Mucosa of rectum (tissue), 2 donors: ENCODE results near the gene AVPI1.
A peak's percentile ranks its signal among the peaks of the same experiment; 100 is the strongest.

Experiments
- H3K27ac ChIP-seq, 2 donors: one replicate each; pipeline ENCODE4 v1.7.0; 2013; ENCODE audit warnings: inconsistent platforms in 2 of 2, low read depth in 2 of 2, low read length in 2 of 2
- H3K27me3 ChIP-seq, 2 donors: one replicate each; pipeline ENCODE4 v1.7.0; 2013; ENCODE audit warnings: low read length in 2 of 2; ENCODE audit not compliant: control insufficient read depth in 2 of 2, insufficient read depth in 2 of 2
- H3K36me3 ChIP-seq, 2 donors: one replicate each; pipeline ENCODE4 v1.7.0; 2013; ENCODE audit warnings: low read length in 2 of 2; ENCODE audit not compliant: control insufficient read depth in 2 of 2, insufficient read depth in 2 of 2
- H3K4me1 ChIP-seq, 2 donors: one replicate each; pipeline ENCODE4 v1.7.0; 2013; ENCODE audit warnings: low read length in 2 of 2, mild to moderate bottlenecking in 1 of 2; ENCODE audit not compliant: control insufficient read depth in 2 of 2, insufficient read depth in 2 of 2
- H3K4me3 ChIP-seq, 2 donors: one replicate each; pipeline ENCODE4 v1.7.0; 2013; ENCODE audit warnings: low read length in 2 of 2
- H3K9ac ChIP-seq, 2 donors: one replicate each; pipeline ENCODE4 v1.7.0; 2013; ENCODE audit warnings: low read length in 2 of 2, low read depth in 1 of 2, mild to moderate bottlenecking in 1 of 2
- H3K9me3 ChIP-seq, 2 donors: one replicate each; pipeline ENCODE4 v1.7.0; 2013; ENCODE audit warnings: low read length in 2 of 2; ENCODE audit not compliant: control insufficient read depth in 2 of 2
- donor health status: healthy.
- donor health status: Normal muscosa, but diverticular disease.

AVPI1 gene

GRCh38 chr10:97723001-97723400, 36.0 kb upstream of the AVPI1 start:
- peak overlapping the region; percentile 78 to 82 for H3K27ac ChIP-seq
- peaks cover 49 to 55% of the 10 kb centered on the region in 2 donors for H3K4me1 ChIP-seq
- H3K36me3 ChIP-seq = peaks cover 0 to under 1% of the 10 kb centered on the region in 2 donors
- H3K9me3 ChIP-seq = no peaks in the 10 kb centered on the region
- H3K27me3 ChIP-seq = no peaks in the 10 kb centered on the region
- no peak overlapping the region for H3K9ac ChIP-seq
- no peak overlapping the region for H3K4me3 ChIP-seq

GRCh38 chr10:97721871-97722780, 35.1 kb upstream of the AVPI1 start:
- peak overlapping the region in 1 of 2 donors; percentile 27 for H3K4me3 ChIP-seq
- H3K36me3 ChIP-seq = peaks cover 2 to 9% of the 10 kb centered on the region in 2 donors
- H3K9me3 ChIP-seq = no peaks in the 10 kb centered on the region
- no peaks in the 10 kb centered on the region for H3K27me3 ChIP-seq
- H3K4me1 ChIP-seq = peaks cover 56 to 64% of the 10 kb centered on the region in 2 donors
- peak overlapping the region in 1 of 2 donors; percentile 29 for H3K9ac ChIP-seq
- peak overlapping the region; percentile 76 to 82 for H3K27ac ChIP-seq

- H3K27me3 ChIP-seq = no peaks in the 10 kb centered on the region
- H3K4me1 ChIP-seq = peaks cover 60 to 69% of the 10 kb centered on the region in 2 donors
- peak overlapping the region in 1 of 2 donors; percentile 45 for H3K9ac ChIP-seq
- H3K4me3 ChIP-seq = no peak overlapping the region
- H3K9me3 ChIP-seq = no peaks in the 10 kb centered on the region
- peak overlapping the region; percentile 86 to 90 for H3K27ac ChIP-seq
- H3K36me3 ChIP-seq = peaks cover 7 to 11% of the 10 kb centered on the region in 2 donors
Observed at GRCh38 chr10:97719602-97720001, 32.6 kb upstream of the AVPI1 start.

- Histone ChIP-seq H3K36me3 (peaks cover 7 to 11% of the 10 kb centered on the region in 2 donors), H3K4me3 (peak overlapping the region; percentile 1 to 38), H3K27me3 (no peaks in the 10 kb centered on the region), H3K4me1 (peaks cover 57 to 60% of the 10 kb centered on the region in 2 donors), H3K9me3 (no peaks in the 10 kb centered on the region), H3K9ac (peak overlapping the region; percentile 48 to 65), H3K27ac (peak overlapping the region; percentile 86 to 90)
Observed at GRCh38 chr10:97718659-97719142, 31.7 kb upstream of the AVPI1 start.

GRCh38 chr10:97718178-97718577, 31.1 kb upstream of the AVPI1 start:
- peaks cover 7 to 11% of the 10 kb centered on the region in 2 donors for H3K36me3 ChIP-seq
- peaks cover 56 to 58% of the 10 kb centered on the region in 2 donors for H3K4me1 ChIP-seq
- no peaks in the 10 kb centered on the region for H3K9me3 ChIP-seq
- peak overlapping the region; percentile 48 to 65 for H3K9ac ChIP-seq
- H3K27me3 ChIP-seq = no peaks in the 10 kb centered on the region
- H3K4me3 ChIP-seq = peak overlapping the region; percentile 1 to 26
- H3K27ac ChIP-seq = peak overlapping the region; percentile 86 to 90

GRCh38 chr10:97717627-97718026, 30.6 kb upstream of the AVPI1 start:
- H3K27ac ChIP-seq = peak overlapping the region; percentile 86 to 90
- no peak overlapping the region for H3K4me3 ChIP-seq
- peak overlapping the region in 1 of 2 donors; percentile 65 for H3K9ac ChIP-seq

GRCh38 chr10:97715259-97715874, 28.3 kb upstream of the AVPI1 start:
- Histone ChIP-seq H3K27ac (peak overlapping the region; percentile 93 to 95), H3K4me3 (peak overlapping the region; percentile 76 to 77), H3K9ac (peak overlapping the region; percentile 74 to 80), H3K4me1 (peaks cover 46 to 48% of the 10 kb centered on the region in 2 donors), H3K27me3 (no peaks in the 10 kb centered on the region), H3K36me3 (peaks cover 7 to 11% of the 10 kb centered on the region in 2 donors), H3K9me3 (no peaks in the 10 kb centered on the region)

More at GRCh38 chr10:97717627-97718026, 30.6 kb upstream of the AVPI1 start:
- Histone ChIP-seq H3K9me3 (no peaks in the 10 kb centered on the region), H3K27me3 (no peaks in the 10 kb centered on the region), H3K4me1 (peaks cover 57 to 58% of the 10 kb centered on the region in 2 donors), H3K36me3 (peaks cover 7 to 11% of the 10 kb centered on the region in 2 donors)

GRCh38 chr10:97714401-97715258, 27.6 kb upstream of the AVPI1 start:
- H3K9me3 ChIP-seq = no peaks in the 10 kb centered on the region
- H3K27ac ChIP-seq = peak overlapping the region; percentile 93 to 95
- no peaks in the 10 kb centered on the region for H3K27me3 ChIP-seq
- peaks cover 7 to 11% of the 10 kb centered on the region in 2 donors for H3K36me3 ChIP-seq
- H3K4me1 ChIP-seq = peaks cover 43 to 44% of the 10 kb centered on the region in 2 donors
- H3K9ac ChIP-seq = peak overlapping the region; percentile 74 to 80
- H3K4me3 ChIP-seq = peak overlapping the region; percentile 76 to 77

- peak overlapping the region; percentile 93 to 95 for H3K27ac ChIP-seq
Observed at GRCh38 chr10:97713826-97714400, 26.9 kb upstream of the AVPI1 start.

More at GRCh38 chr10:97713826-97714400, 26.9 kb upstream of the AVPI1 start:
- Histone ChIP-seq H3K4me3 (peak overlapping the region; percentile 76 to 77), H3K9ac (peak overlapping the region; percentile 74 to 80), H3K36me3 (peaks cover 7 to 11% of the 10 kb centered on the region in 2 donors), H3K4me1 (peaks cover 39 to 42% of the 10 kb centered on the region in 2 donors), H3K9me3 (no peaks in the 10 kb centered on the region), H3K27me3 (no peaks in the 10 kb centered on the region)
